OCI-LY1 (cell line): ENCODE data around the gene HBA1.

ENCODE experiments used
- CTCF ChIP-seq: fragments of 200-600 bp; sonication (generic), shearing (Covaris generic); IDR thresholded peaks from 2 replicates; pipeline ENCODE4 v1.5.1; 2017; ENCODE audit warnings: mild to moderate bottlenecking, antibody characterized with exemption, low read length, moderate library complexity, mixed read lengths
- EZH2 ChIP-seq: fragments of 200-600 bp; sonication (generic), shearing (Covaris generic); IDR thresholded peaks from 2 replicates; pipeline ENCODE4 v1.8.0; 2017; ENCODE audit warnings: borderline replicate concordance, mixed run types, mild to moderate bottlenecking, antibody characterized with exemption, low read length, moderate library complexity, mixed read lengths

- TF ChIP-seq CTCF: no peak
- TF ChIP-seq EZH2: no peak
These were observed 15.7 kb upstream of the HBA1 start for GRCh38 chr16:160691-161190.
